Measurements from ENCODE around the gene TMEM141.
"Not testable (repeated sequence)": the region's sequence is repeated elsewhere in the genome, so short reads cannot be mapped to it uniquely, and the experiment has no call there.

DNA sequence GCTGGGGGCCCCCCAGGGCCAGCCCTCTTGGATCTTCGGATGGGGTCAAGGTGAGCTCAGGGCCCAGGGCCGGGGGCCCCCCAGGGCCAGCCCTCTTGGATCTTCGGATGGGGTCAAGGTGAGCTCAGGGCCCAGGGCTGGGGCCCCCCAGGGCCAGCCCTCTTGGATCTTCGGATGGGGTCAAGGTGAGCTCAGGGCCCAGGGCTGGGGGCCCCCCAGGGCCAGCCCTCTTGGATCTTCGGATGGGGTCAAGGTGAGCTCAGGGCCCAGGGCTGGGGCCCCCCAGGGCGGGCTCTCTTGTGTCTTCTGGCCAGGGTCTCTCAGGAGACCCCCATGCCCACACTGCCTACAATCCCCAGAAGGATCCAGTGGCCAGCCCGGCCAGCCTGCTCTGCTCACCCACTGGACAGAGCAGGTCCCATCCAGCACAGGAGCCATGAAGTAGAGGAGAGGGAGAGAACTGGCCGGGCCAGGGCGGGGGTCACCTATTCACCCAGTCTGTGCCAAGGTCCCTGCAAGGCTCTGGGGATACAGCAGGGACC lies 11.9 kb downstream of the TMEM141 start:
- TF ChIP-seq, protein P1, sequence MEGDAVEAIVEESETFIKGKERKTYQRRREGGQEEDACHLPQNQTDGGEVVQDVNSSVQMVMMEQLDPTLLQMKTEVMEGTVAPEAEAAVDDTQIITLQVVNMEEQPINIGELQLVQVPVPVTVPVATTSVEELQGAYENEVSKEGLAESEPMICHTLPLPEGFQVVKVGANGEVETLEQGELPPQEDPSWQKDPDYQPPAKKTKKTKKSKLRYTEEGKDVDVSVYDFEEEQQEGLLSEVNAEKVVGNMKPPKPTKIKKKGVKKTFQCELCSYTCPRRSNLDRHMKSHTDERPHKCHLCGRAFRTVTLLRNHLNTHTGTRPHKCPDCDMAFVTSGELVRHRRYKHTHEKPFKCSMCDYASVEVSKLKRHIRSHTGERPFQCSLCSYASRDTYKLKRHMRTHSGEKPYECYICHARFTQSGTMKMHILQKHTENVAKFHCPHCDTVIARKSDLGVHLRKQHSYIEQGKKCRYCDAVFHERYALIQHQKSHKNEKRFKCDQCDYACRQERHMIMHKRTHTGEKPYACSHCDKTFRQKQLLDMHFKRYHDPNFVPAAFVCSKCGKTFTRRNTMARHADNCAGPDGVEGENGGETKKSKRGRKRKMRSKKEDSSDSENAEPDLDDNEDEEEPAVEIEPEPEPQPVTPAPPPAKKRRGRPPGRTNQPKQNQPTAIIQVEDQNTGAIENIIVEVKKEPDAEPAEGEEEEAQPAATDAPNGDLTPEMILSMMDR (IDR thresholded peaks at IDR 0.05; ENCODE audit: low read depth, low read length): not testable (repeated sequence)
- TF ChIP-seq EZH2phosphoT487 (IDR thresholded peaks at IDR 0.05; ENCODE audit: low read depth): not testable (repeated sequence)

All from OCI-LY3 (cell line).